ENCODE results near the gene DOCK1. TPM values are rescaled to one million over a fixed set of nuclear protein-coding genes. Genes with fewer than 3 reads are reported as not detected.

DOCK1 gene
- total and polyA plus RNA-seq, 2 donors from 2014 or later = 15.8 to 81.7 TPM

GRCh38 chr10:126905776-126906703, 812 bp downstream of the DOCK1 start:
- Histone ChIP-seq H3K4me3 (ENCODE audit: low read length in 3 of 3) (peak overlapping the region; percentile 45 to 66 (median 50)), H3K36me3 (ENCODE audit: control insufficient read depth in 2 of 3, insufficient read depth in 3 of 3, low read length in 3 of 3) (no peaks in the 10 kb centered on the region), H3K27me3 (ENCODE audit: control insufficient read depth, insufficient read depth, low read length) (no peaks in the 10 kb centered on the region), H3K9ac (ENCODE audit: low read length in 3 of 3) (peak overlapping the region in 1 of 3 donors; percentile 75), H3K9me3 (ENCODE audit: control insufficient read depth in 2 of 3, insufficient read depth in 1 of 3, low read length in 3 of 3) (no peaks in the 10 kb centered on the region), H3K4me1 (ENCODE audit: control insufficient read depth in 2 of 3, insufficient read depth in 2 of 3, low read depth in 1 of 3, low read length in 3 of 3) (peaks cover 0 to 10% (median 6%) of the 10 kb centered on the region in 3 donors), H3K27ac (ENCODE audit: low read depth in 2 of 2, low read length in 2 of 2) (peak overlapping the region; percentile 10 to 57)
- no peak for TF ChIP-seq CTCF (IDR thresholded peaks at IDR 0.05; ENCODE audit: borderline replicate concordance, extremely low read depth, insufficient read depth)
- no peak for FAIRE-seq
- peak; percentile 73 to 85 (median 81) for DNase-seq
- intact Hi-C loops (cut with DNase I) = no loop called here

DNA sequence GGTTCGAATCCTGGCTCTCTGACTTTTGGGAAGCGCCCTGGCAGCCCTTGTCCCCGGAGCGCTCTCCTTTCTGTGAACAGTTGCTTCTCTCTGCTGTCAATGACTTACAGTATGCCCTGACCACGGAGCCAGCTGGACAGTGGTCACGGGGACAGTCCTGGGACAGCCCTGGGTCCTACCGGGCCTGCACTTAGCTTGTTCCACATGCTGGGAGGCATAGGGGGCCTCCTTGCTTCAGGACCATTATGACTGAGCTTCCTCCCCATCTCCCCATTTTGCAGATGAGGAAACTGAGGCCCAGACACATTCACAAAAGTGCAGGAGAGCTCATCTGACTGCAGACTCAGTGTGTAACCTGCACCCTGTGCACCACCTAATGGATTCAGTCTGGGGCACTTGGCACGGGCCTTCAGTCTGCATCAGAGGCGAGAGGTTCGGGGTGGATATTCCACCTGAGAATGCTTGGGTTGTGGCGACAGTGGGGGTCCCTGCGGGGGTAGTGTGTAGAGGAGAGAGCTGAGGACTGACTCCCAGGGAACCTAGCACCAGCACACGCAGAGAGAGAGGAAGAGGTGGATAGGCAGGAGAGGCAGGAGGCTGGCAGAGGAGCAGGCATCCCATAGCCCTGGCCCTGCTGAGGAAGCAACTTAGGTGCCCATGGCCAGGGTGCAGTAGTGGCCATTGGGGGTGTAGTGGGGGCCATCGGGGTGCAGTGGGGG, 1.6 kb downstream of the DOCK1 start:
- Histone ChIP-seq H3K4me3 (ENCODE audit: low read length in 3 of 3) (peak overlapping the region in 1 of 3 donors; percentile 66), H3K9ac (ENCODE audit: low read length in 3 of 3) (no peak overlapping the region), H3K27me3 (ENCODE audit: control insufficient read depth, insufficient read depth, low read length) (no peaks in the 10 kb centered on the region), H3K4me1 (ENCODE audit: control insufficient read depth in 2 of 3, insufficient read depth in 2 of 3, low read depth in 1 of 3, low read length in 3 of 3) (peaks cover 0 to 10% (median 6%) of the 10 kb centered on the region in 3 donors), H3K9me3 (ENCODE audit: control insufficient read depth in 2 of 3, insufficient read depth in 1 of 3, low read length in 3 of 3) (no peaks in the 10 kb centered on the region), H3K36me3 (ENCODE audit: control insufficient read depth in 2 of 3, insufficient read depth in 3 of 3, low read length in 3 of 3) (no peaks in the 10 kb centered on the region), H3K27ac (ENCODE audit: low read depth in 2 of 2, low read length in 2 of 2) (no peak overlapping the region)
- FAIRE-seq = no peak
- no peak for TF ChIP-seq CTCF (IDR thresholded peaks at IDR 0.05; ENCODE audit: borderline replicate concordance, extremely low read depth, insufficient read depth)
- intact Hi-C loops (cut with DNase I) = no loop called here
- no peak for DNase-seq

DNA sequence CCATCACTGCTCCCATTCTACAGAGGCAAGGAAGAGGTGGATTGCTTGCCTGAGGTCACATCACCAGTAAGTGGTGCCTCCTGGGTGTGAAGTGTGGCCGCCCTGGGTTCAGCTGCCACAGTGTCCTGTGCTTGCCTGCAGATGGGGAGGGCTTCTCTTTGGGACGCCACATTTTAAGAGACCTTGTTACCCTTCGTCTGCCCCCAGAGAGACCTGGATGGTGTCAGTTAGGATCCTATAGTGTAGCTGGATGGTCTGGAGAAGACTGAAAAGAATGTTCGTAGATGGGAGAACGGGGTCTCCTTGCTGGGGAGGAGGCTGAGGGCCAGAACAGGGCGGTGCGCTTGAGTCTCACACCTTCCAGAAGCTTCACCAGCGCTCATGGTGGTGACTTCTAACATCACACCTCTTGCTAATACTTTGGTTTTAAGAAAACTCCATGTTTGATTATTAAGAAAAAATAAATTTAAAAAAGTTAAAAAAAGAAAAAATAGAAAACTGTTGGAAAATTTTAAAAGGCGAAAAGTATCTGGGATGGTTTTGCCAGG, 2.3 kb downstream of the DOCK1 start:
- H3K27me3 ChIP-seq (ENCODE audit: control insufficient read depth, insufficient read depth, low read length) = no peaks in the 10 kb centered on the region
- H3K36me3 ChIP-seq (ENCODE audit: control insufficient read depth in 2 of 3, insufficient read depth in 3 of 3, low read length in 3 of 3) = no peaks in the 10 kb centered on the region
- no peaks in the 10 kb centered on the region for H3K9me3 ChIP-seq (ENCODE audit: control insufficient read depth in 2 of 3, insufficient read depth in 1 of 3, low read length in 3 of 3)
- no peak for TF ChIP-seq CTCF (IDR thresholded peaks at IDR 0.05; ENCODE audit: borderline replicate concordance, extremely low read depth, insufficient read depth)
- intact Hi-C loops (cut with DNase I) = no loop called here
- FAIRE-seq (no peak), DNase-seq (no peak)
- no peak overlapping the region for H3K4me3 ChIP-seq (ENCODE audit: low read length in 3 of 3)
- no peak overlapping the region for H3K27ac ChIP-seq (ENCODE audit: low read depth in 2 of 2, low read length in 2 of 2)
- H3K4me1 ChIP-seq (ENCODE audit: control insufficient read depth in 2 of 3, insufficient read depth in 2 of 3, low read depth in 1 of 3, low read length in 3 of 3) = peaks cover 0 to 10% (median 6%) of the 10 kb centered on the region in 3 donors
- no peak overlapping the region for H3K9ac ChIP-seq (ENCODE audit: low read length in 3 of 3)
